Stimulated activated CD4-positive, alpha-beta T cell treated with anti-CD3 and anti-CD28 coated beads, Interleukin-1b, Interleukin-23, amount 100 ng/mL, for 1 hour (primary cell): ENCODE data around the gene INA.
A peak's percentile ranks its signal among the peaks of the same experiment; 100 is the strongest.

ENCODE experiments used
- DNase-seq, 2 donors: peaks; one replicate each; pipeline ENCODE4 v3.0.0-alpha.2; 2020; ENCODE audit warnings: low read depth in 2 of 2

INA gene

GRCh38 chr10:103273041-103273441, 3.9 kb upstream of the INA start:
- DNase-seq = no peak

- DNase-seq = no peak
These were observed 565 bp upstream of the INA start for GRCh38 chr10:103276251-103276895.

- no peak for DNase-seq
These were observed 987 bp downstream of the INA start for GRCh38 chr10:103277713-103278536.

- no peak for DNase-seq
These were observed 1.5 kb downstream of the INA start for GRCh38 chr10:103278537-103278823.

GRCh38 chr10:103278862-103279298, 1.9 kb downstream of the INA start:
- peak in 1 of 2 donors; percentile 24 for DNase-seq

GRCh38 chr10:103280031-103280430, 3.1 kb downstream of the INA start:
- no peak for DNase-seq

- no peak for DNase-seq
These were observed 3.6 kb downstream of the INA start for GRCh38 chr10:103280506-103280905.

GRCh38 chr10:103281753-103282152, 4.8 kb downstream of the INA start:
- no peak for DNase-seq

- DNase-seq = no peak
These were observed 6.0 kb downstream of the INA start for GRCh38 chr10:103282961-103283360.

GRCh38 chr10:103284170-103284569, 7.2 kb downstream of the INA start:
- no peak for DNase-seq

- no peak for DNase-seq
These were observed 11.1 kb downstream of the INA start for GRCh38 chr10:103287992-103288391.

- DNase-seq = no peak
These were observed 14.7 kb downstream of the INA start for GRCh38 chr10:103291588-103291987.

- no peak for DNase-seq
These were observed 18.6 kb downstream of the INA start for GRCh38 chr10:103295374-103296015.

- no peak for DNase-seq
These were observed 30.7 kb downstream of the INA start for GRCh38 chr10:103307594-103307993.

GRCh38 chr10:103310197-103310596, 33.3 kb downstream of the INA start:
- no peak for DNase-seq

- no peak for DNase-seq
These were observed 39.1 kb downstream of the INA start for GRCh38 chr10:103316087-103316486.

GRCh38 chr10:103327906-103328305, 51.0 kb downstream of the INA start:
- DNase-seq = no peak

GRCh38 chr10:103333934-103334520, 57.1 kb downstream of the INA start:
- no peak for DNase-seq

GRCh38 chr10:103334567-103334966, 57.6 kb downstream of the INA start:
- DNase-seq = no peak

- DNase-seq = no peak
These were observed 59.4 kb downstream of the INA start for GRCh38 chr10:103336370-103336769.
